ENCODE results near the gene MXD1. TPM values are rescaled to one million over a fixed set of nuclear protein-coding genes. Genes with fewer than 3 reads are reported as not detected.

MXD1 gene
- polyA plus RNA-seq, 3 donors: 83.1 to 247 (median 112) TPM

GRCh38 chr2:69975136-69975852 lies 60.4 kb downstream of the MXD1 start:
- Mint-ChIP-seq H3K4me1 (peaks cover 47% of the 10 kb centered on the region), H3K36me3 (peaks cover 0 to 7% of the 10 kb centered on the region in 2 donors), H3K9me3 (no peaks in the 10 kb centered on the region), H3K27ac (peak overlapping the region; percentile 55 to 90 (median 76)), H3K27me3 (ENCODE audit: low read depth in 3 of 3) (peaks cover under 1 to 2% (median 1%) of the 10 kb centered on the region in 3 donors), H3K4me3 (no peak overlapping the region)
- Histone ChIP-seq H3K9ac (ENCODE audit: insufficient read depth, low read length, poor library complexity, severe bottlenecking) (no peak overlapping the region), H3K4me2 (replicated peaks; ENCODE audit: extremely low read depth, low read length, poor library complexity, severe bottlenecking) (no peak overlapping the region), H3K36me3 (replicated peaks in 1 of 2; ENCODE audit: control insufficient read depth in 1 of 2, insufficient read depth in 2 of 2, low read length in 2 of 2) (no peaks in the 10 kb centered on the region), H3K27ac (ENCODE audit: low read depth in 1 of 2, low read length in 2 of 2) (peak overlapping the region in 1 of 2 donors; percentile 52), H3K9me3 (replicated peaks in 1 of 2; ENCODE audit: control insufficient read depth in 1 of 2, insufficient read depth in 1 of 2, low read length in 2 of 2) (no peaks in the 10 kb centered on the region), H3K79me2 (ENCODE audit: insufficient read depth, low read length) (no peaks in the 10 kb centered on the region), H3K4me1 (ENCODE audit: control insufficient read depth in 1 of 2, insufficient read depth in 2 of 2, low read length in 2 of 2) (peaks cover 42 to 47% of the 10 kb centered on the region in 2 donors), H2AFZ (ENCODE audit: insufficient read depth, low read depth, low read length, poor library complexity, severe bottlenecking) (peak overlapping the region; percentile 32), H4K20me1 (ENCODE audit: insufficient read depth, low read length) (no peaks in the 10 kb centered on the region), H3K27me3 (ENCODE audit: control insufficient read depth in 2 of 2, insufficient read depth in 2 of 2, low read length in 2 of 2) (no peaks in the 10 kb centered on the region), H3K4me3 (replicated peaks in 1 of 3; ENCODE audit: low read depth in 2 of 3, low read length in 3 of 3) (no peak overlapping the region)
- TF ChIP-seq, protein P1, sequence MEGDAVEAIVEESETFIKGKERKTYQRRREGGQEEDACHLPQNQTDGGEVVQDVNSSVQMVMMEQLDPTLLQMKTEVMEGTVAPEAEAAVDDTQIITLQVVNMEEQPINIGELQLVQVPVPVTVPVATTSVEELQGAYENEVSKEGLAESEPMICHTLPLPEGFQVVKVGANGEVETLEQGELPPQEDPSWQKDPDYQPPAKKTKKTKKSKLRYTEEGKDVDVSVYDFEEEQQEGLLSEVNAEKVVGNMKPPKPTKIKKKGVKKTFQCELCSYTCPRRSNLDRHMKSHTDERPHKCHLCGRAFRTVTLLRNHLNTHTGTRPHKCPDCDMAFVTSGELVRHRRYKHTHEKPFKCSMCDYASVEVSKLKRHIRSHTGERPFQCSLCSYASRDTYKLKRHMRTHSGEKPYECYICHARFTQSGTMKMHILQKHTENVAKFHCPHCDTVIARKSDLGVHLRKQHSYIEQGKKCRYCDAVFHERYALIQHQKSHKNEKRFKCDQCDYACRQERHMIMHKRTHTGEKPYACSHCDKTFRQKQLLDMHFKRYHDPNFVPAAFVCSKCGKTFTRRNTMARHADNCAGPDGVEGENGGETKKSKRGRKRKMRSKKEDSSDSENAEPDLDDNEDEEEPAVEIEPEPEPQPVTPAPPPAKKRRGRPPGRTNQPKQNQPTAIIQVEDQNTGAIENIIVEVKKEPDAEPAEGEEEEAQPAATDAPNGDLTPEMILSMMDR (IDR thresholded peaks at IDR 0.05): no peak
- intact Hi-C loops (cut with micrococcal nuclease): loop anchor here (5.0 to 10.0 kb wide), 2 partner anchors 37 to 50 kb away; no protein-coding TSS in a partner anchor
- no peak for DNase-seq
- WGBS (ENCODE audit: insufficient coverage): 96% methylated on average over 2 of the region's 12 CpGs

GRCh38 chr2:69975853-69976462 lies 61.0 kb downstream of the MXD1 start:
- no peaks in the 10 kb centered on the region for H3K27me3 ChIP-seq (ENCODE audit: control insufficient read depth in 2 of 2, insufficient read depth in 2 of 2, low read length in 2 of 2)
- no peak overlapping the region for H3K4me3 ChIP-seq (replicated peaks in 1 of 3; ENCODE audit: low read depth in 2 of 3, low read length in 3 of 3)
- DNase-seq: peak in 2 of 3 donors; percentile 21 to 23
- peaks cover 0 to 6% of the 10 kb centered on the region in 2 donors for H3K36me3 Mint-ChIP-seq
- no peaks in the 10 kb centered on the region for H3K79me2 ChIP-seq (ENCODE audit: insufficient read depth, low read length)
- no peaks in the 10 kb centered on the region for H4K20me1 ChIP-seq (ENCODE audit: insufficient read depth, low read length)
- H3K27ac Mint-ChIP-seq: peak overlapping the region; percentile 55 to 90 (median 82)
- H3K4me2 ChIP-seq (replicated peaks; ENCODE audit: extremely low read depth, low read length, poor library complexity, severe bottlenecking): peak overlapping the region; percentile 19
- no peaks in the 10 kb centered on the region for H3K9me3 Mint-ChIP-seq
- H3K4me1 ChIP-seq (ENCODE audit: control insufficient read depth in 1 of 2, insufficient read depth in 2 of 2, low read length in 2 of 2): peaks cover 42 to 47% of the 10 kb centered on the region in 2 donors
- 52% methylated on average over 13 of the region's 13 CpGs for WGBS (ENCODE audit: insufficient coverage)
- intact Hi-C loops (cut with micrococcal nuclease): loop anchor here (5.0 to 10.0 kb wide), 2 partner anchors 36 to 51 kb away; no protein-coding TSS in a partner anchor
- no peaks in the 10 kb centered on the region for H3K36me3 ChIP-seq (replicated peaks in 1 of 2; ENCODE audit: control insufficient read depth in 1 of 2, insufficient read depth in 2 of 2, low read length in 2 of 2)
- H3K27me3 Mint-ChIP-seq (ENCODE audit: low read depth in 3 of 3): peaks cover 0 to 1% (median 1%) of the 10 kb centered on the region in 3 donors
- TF ChIP-seq, protein P1 (IDR thresholded peaks at IDR 0.05): no peak
- H3K9ac ChIP-seq (ENCODE audit: insufficient read depth, low read length, poor library complexity, severe bottlenecking): peak overlapping the region; percentile 34
- no peaks in the 10 kb centered on the region for H3K9me3 ChIP-seq (replicated peaks in 1 of 2; ENCODE audit: control insufficient read depth in 1 of 2, insufficient read depth in 1 of 2, low read length in 2 of 2)
- H3K27ac ChIP-seq (ENCODE audit: low read depth in 1 of 2, low read length in 2 of 2): peak overlapping the region; percentile 7 to 52
- H2AFZ ChIP-seq (ENCODE audit: insufficient read depth, low read depth, low read length, poor library complexity, severe bottlenecking): peak overlapping the region; percentile 32
- H3K4me3 Mint-ChIP-seq: peak overlapping the region in 1 of 2 donors; percentile 26
- peaks cover 47% of the 10 kb centered on the region for H3K4me1 Mint-ChIP-seq

All from CD14-positive monocyte (primary cell).